ENCODE data around the gene RHOBTB3. TPM values are rescaled to one million over a fixed set of nuclear protein-coding genes. Genes with fewer than 3 reads are reported as not detected.
A peak's percentile ranks its signal among the peaks of the same experiment; 100 is the strongest.

The RHOBTB3 gene
- total and polyA plus RNA-seq, 4 donors = 10.5 to 59.8 (median 39.8) TPM

DNA sequence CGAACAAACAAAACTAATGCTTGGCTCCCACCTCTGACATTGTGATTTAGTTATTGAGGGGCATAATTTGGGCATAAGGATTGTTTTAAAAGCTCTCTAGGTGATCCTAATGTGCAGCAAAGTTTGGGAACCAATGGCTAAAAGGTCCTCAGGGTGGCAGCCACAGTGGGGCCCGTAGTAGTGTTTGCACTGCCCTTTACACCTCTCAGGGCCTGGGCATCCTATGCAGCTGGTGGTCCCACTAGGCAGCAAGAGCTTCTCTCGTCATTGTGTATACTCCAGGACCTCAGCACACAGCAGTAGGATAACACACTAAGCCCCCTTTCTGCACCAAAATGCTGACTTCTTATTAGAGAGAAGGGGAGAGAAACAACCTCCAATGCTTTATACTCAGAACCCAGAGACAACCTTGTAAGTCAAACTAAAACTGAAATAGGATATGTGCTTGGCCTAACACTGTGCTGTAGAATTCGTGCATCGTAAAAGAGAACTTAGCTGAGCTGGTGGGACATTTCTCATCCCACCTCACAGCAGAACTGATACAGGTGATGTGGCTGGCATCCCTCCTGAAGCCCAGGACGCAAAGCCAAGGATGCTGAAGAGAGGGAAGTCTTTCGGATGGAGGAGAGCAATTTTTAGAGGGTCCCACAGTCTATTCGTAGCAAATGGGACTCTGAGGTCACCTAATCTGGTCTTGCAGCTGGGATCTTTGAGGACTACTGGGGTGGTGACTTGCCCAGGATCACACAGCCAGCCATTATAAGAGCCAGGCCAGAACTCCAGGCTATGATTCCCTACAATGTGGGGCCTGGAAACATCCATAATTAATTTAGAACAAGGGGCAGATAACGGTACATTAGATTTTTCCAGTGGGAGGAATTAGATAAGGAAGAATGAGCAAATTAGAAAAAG is 90.2 kb downstream of the RHOBTB3 start:
- peaks cover 0 to 8% (median 5%) of the 10 kb centered on the region in 4 donors for H3K36me3 ChIP-seq (ENCODE audit: control insufficient read depth in 4 of 4, insufficient read depth in 3 of 4, low read depth in 1 of 4, low read length in 3 of 4)
- peaks cover 5 to 67% (median 48%) of the 10 kb centered on the region in 4 donors for H3K4me1 ChIP-seq (ENCODE audit: control insufficient read depth in 4 of 4, insufficient read depth in 4 of 4, low read length in 3 of 4)
- TF ChIP-seq GABPA (IDR thresholded peaks at IDR 0.05 in 1 of 2, conservative IDR thresholded peaks at IDR 0.05 in 1 of 2) (no peak), FOXA2 (IDR thresholded peaks at IDR 0.05) (no peak), EGR1 (IDR thresholded peaks at IDR 0.05; ENCODE audit: low read depth in 2 of 2) (no peak), TAF1 (conservative IDR thresholded peaks at IDR 0.05) (no peak), FOXA1 (IDR thresholded peaks at IDR 0.05) (no peak)
- TF ChIP-seq, protein P1, sequence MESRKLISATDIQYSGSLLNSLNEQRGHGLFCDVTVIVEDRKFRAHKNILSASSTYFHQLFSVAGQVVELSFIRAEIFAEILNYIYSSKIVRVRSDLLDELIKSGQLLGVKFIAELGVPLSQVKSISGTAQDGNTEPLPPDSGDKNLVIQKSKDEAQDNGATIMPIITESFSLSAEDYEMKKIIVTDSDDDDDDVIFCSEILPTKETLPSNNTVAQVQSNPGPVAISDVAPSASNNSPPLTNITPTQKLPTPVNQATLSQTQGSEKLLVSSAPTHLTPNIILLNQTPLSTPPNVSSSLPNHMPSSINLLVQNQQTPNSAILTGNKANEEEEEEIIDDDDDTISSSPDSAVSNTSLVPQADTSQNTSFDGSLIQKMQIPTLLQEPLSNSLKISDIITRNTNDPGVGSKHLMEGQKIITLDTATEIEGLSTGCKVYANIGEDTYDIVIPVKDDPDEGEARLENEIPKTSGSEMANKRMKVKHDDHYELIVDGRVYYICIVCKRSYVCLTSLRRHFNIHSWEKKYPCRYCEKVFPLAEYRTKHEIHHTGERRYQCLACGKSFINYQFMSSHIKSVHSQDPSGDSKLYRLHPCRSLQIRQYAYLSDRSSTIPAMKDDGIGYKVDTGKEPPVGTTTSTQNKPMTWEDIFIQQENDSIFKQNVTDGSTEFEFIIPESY (IDR thresholded peaks at IDR 0.05) = no peak
- TF ChIP-seq, protein P2, sequence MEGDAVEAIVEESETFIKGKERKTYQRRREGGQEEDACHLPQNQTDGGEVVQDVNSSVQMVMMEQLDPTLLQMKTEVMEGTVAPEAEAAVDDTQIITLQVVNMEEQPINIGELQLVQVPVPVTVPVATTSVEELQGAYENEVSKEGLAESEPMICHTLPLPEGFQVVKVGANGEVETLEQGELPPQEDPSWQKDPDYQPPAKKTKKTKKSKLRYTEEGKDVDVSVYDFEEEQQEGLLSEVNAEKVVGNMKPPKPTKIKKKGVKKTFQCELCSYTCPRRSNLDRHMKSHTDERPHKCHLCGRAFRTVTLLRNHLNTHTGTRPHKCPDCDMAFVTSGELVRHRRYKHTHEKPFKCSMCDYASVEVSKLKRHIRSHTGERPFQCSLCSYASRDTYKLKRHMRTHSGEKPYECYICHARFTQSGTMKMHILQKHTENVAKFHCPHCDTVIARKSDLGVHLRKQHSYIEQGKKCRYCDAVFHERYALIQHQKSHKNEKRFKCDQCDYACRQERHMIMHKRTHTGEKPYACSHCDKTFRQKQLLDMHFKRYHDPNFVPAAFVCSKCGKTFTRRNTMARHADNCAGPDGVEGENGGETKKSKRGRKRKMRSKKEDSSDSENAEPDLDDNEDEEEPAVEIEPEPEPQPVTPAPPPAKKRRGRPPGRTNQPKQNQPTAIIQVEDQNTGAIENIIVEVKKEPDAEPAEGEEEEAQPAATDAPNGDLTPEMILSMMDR (IDR thresholded peaks at IDR 0.05; ENCODE audit: low read depth, low read length, missing input control) = no peak
- peak overlapping the region; percentile 74 to 90 for H3K27ac ChIP-seq (ENCODE audit: low read depth in 1 of 2, low read length in 2 of 2)
- H3K9ac ChIP-seq (ENCODE audit: low read depth in 1 of 2, low read length in 2 of 2) = peak overlapping the region; percentile 75 to 93
- no peak for DNase-seq (ENCODE audit: low spot score)
- 20% methylated on average over 9 of the region's 9 CpGs for WGBS
- H3K27me3 ChIP-seq (ENCODE audit: control insufficient read depth in 4 of 4, insufficient read depth in 4 of 4, low read length in 3 of 4) = no peaks in the 10 kb centered on the region
- no peaks in the 10 kb centered on the region for H3K9me3 ChIP-seq (ENCODE audit: control insufficient read depth in 4 of 4, low read length in 3 of 4)
- peak overlapping the region; percentile 78 to 98 (median 95) for H3K4me3 ChIP-seq (ENCODE audit: low read depth in 1 of 3, low read length in 3 of 3)

DNA sequence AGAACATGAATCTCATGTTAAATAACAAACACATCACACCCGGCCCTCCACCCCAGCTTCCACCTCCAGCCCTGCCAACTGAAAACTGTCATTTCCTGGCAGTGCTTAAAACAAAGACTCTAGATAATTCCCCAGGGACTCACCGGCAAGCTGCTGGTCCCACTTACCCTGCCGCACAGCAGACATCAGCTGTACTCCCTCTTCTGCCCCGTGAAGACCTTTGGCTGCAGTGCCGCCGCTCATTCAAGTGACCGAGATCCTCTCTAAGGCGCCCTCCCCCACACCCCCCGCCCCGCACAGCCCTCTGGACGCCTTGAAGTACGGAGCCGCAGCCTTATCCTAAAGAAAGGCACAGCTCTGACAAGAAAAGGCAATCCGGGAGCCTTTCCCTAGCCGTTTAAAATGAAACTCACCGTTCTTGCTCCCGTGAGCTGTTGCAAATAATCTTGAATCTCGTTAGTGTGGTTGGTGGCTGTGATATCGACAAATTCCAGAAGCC is 91.0 kb downstream of the RHOBTB3 start:
- no peak for TF ChIP-seq RXRA (IDR thresholded peaks at IDR 0.05)
- TF ChIP-seq YY1 (IDR thresholded peaks at IDR 0.05) = peak; percentile 4
- peak; percentile 65 for DNase-seq (ENCODE audit: low spot score)
- under 1% methylated on average over 19 of the region's 19 CpGs for WGBS
- peak overlapping the region; percentile 75 to 93 for H3K9ac ChIP-seq (ENCODE audit: low read depth in 1 of 2, low read length in 2 of 2)
- peak overlapping the region; percentile 74 to 90 for H3K27ac ChIP-seq (ENCODE audit: low read depth in 1 of 2, low read length in 2 of 2)
- H3K27me3 ChIP-seq (ENCODE audit: control insufficient read depth in 4 of 4, insufficient read depth in 4 of 4, low read length in 3 of 4) = no peaks in the 10 kb centered on the region
- H3K9me3 ChIP-seq (ENCODE audit: control insufficient read depth in 4 of 4, low read length in 3 of 4) = no peaks in the 10 kb centered on the region
- peaks cover 5 to 67% (median 48%) of the 10 kb centered on the region in 4 donors for H3K4me1 ChIP-seq (ENCODE audit: control insufficient read depth in 4 of 4, insufficient read depth in 4 of 4, low read length in 3 of 4)
- H3K4me3 ChIP-seq (ENCODE audit: low read depth in 1 of 3, low read length in 3 of 3) = peak overlapping the region; percentile 78 to 98 (median 95)
- peaks cover 0 to 2% (median under 1%) of the 10 kb centered on the region in 4 donors for H3K36me3 ChIP-seq (ENCODE audit: control insufficient read depth in 4 of 4, insufficient read depth in 3 of 4, low read depth in 1 of 4, low read length in 3 of 4)

DNA sequence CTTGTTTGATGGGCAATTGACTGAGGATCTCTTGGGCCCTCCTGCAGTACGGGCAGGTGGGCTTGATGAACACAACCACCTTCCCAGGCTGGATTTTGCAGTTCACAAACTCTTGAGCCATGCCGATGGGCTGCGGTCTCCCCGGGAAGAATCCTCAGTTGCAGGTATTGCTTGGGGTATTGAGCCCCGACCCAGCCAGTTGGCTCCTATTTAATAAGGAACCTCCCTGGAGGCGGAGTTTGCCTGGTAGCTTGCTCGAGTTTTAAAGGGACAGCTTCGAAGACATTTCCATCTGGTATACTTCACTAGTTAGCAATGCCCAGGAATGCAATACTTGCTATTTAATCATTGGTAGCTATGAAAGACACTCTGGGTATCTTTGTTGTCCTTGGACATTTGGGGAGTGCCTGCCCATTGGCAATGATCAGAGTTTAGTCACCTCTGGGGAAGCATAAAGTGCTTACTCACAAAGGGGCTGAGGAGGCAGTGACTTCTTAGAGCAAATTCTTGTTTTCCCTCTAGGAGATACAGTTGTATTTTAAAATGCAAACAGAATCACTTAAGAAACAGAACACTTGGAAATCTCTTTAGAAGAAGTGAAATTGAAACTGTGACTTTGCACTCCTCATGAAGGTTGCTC is 91.5 kb downstream of the RHOBTB3 start, which contains the start of gene GLRX:
Gene GLRX (minus strand): TSS at position 185 of the 640 bp plus-strand sequence. CDS start 64 bp downstream, at position 121.
- H3K4me1 ChIP-seq (ENCODE audit: control insufficient read depth in 4 of 4, insufficient read depth in 4 of 4, low read length in 3 of 4) = peaks cover 5 to 70% (median 47%) of the 10 kb centered on the region in 4 donors
- H3K9me3 ChIP-seq (ENCODE audit: control insufficient read depth in 4 of 4, low read length in 3 of 4) = no peaks in the 10 kb centered on the region
- peak within 1 kb of the TSS; percentile 74 to 90 for H3K27ac ChIP-seq (ENCODE audit: low read depth in 1 of 2, low read length in 2 of 2)
- peak within 1 kb of the TSS; percentile 75 to 93 for H3K9ac ChIP-seq (ENCODE audit: low read depth in 1 of 2, low read length in 2 of 2)
- peaks cover 0 to under 1% (median 0%) of the 10 kb centered on the region in 4 donors for H3K36me3 ChIP-seq (ENCODE audit: control insufficient read depth in 4 of 4, insufficient read depth in 3 of 4, low read depth in 1 of 4, low read length in 3 of 4)
- under 1% methylated on average over 8 of the region's 8 CpGs for WGBS
- DNase-seq (ENCODE audit: low spot score) = peak; percentile 72
- peak within 1 kb of the TSS; percentile 78 to 98 (median 95) for H3K4me3 ChIP-seq (ENCODE audit: low read depth in 1 of 3, low read length in 3 of 3)
- no peaks in the 10 kb centered on the region for H3K27me3 ChIP-seq (ENCODE audit: control insufficient read depth in 4 of 4, insufficient read depth in 4 of 4, low read length in 3 of 4)
- TF ChIP-seq, protein P3, sequence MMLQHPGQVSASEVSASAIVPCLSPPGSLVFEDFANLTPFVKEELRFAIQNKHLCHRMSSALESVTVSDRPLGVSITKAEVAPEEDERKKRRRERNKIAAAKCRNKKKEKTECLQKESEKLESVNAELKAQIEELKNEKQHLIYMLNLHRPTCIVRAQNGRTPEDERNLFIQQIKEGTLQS (IDR thresholded peaks at IDR 0.05) = no peak
- TF ChIP-seq FOXA2 (IDR thresholded peaks at IDR 0.05) (no peak), NR2F2 (IDR thresholded peaks at IDR 0.05) (no peak), EGR1 (IDR thresholded peaks at IDR 0.05; ENCODE audit: low read depth in 2 of 2) (no peak), GABPA (IDR thresholded peaks at IDR 0.05 in 1 of 2, conservative IDR thresholded peaks at IDR 0.05 in 1 of 2) (no peak), HNF4G (IDR thresholded peaks at IDR 0.05) (no peak), RXRA (IDR thresholded peaks at IDR 0.05) (peak; percentile 28 to 35), HNF4A (conservative IDR thresholded peaks at IDR 0.05) (peak; percentile 33 to 56)
- TF ChIP-seq, protein P1 (IDR thresholded peaks at IDR 0.05) = no peak
- TF ChIP-seq, protein P4, sequence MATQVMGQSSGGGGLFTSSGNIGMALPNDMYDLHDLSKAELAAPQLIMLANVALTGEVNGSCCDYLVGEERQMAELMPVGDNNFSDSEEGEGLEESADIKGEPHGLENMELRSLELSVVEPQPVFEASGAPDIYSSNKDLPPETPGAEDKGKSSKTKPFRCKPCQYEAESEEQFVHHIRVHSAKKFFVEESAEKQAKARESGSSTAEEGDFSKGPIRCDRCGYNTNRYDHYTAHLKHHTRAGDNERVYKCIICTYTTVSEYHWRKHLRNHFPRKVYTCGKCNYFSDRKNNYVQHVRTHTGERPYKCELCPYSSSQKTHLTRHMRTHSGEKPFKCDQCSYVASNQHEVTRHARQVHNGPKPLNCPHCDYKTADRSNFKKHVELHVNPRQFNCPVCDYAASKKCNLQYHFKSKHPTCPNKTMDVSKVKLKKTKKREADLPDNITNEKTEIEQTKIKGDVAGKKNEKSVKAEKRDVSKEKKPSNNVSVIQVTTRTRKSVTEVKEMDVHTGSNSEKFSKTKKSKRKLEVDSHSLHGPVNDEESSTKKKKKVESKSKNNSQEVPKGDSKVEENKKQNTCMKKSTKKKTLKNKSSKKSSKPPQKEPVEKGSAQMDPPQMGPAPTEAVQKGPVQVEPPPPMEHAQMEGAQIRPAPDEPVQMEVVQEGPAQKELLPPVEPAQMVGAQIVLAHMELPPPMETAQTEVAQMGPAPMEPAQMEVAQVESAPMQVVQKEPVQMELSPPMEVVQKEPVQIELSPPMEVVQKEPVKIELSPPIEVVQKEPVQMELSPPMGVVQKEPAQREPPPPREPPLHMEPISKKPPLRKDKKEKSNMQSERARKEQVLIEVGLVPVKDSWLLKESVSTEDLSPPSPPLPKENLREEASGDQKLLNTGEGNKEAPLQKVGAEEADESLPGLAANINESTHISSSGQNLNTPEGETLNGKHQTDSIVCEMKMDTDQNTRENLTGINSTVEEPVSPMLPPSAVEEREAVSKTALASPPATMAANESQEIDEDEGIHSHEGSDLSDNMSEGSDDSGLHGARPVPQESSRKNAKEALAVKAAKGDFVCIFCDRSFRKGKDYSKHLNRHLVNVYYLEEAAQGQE (IDR thresholded peaks at IDR 0.05) = peak; percentile 88
